ENCODE measurements around the gene UAP1L1. TPM values are rescaled to one million over a fixed set of nuclear protein-coding genes. Genes with fewer than 3 reads are reported as not detected.
A peak's percentile ranks its signal among the peaks of the same experiment; 100 is the strongest.

UAP1L1 gene
- total RNA-seq, 1 experiment from 2014 or later: 6.6 TPM

DNA sequence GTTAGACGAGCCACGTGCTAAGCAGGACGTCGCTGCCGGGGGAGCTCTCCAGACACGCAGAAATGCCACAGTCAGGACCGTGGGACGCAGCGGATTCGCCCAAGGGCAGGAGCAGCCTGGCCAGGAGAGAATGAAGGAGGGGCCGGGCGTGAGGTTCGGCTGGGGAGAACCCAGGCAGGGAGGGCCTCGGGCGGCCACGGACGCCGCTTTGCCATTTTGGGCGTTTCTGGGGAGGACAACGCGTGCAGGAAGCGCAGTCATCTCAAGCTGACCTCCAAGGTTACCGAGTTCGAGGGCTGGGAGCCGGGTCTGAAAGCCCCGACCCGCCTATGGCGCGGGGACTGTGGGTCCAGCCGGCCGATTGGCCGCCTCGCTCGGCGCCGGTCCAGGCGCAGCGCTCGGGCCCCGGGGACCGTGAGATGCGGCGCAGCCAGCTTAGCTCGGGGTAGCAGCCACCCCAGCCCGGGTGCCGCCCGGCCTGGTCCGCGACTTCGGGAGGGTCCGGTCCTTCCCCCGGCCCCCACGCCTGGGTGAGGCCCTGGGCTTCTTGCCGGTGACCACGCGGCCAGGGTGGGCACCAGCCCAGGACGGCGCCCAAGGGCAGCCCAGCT lies 8.7 kb downstream of the UAP1L1 start:
- Histone ChIP-seq H3K18ac (ENCODE audit: insufficient read length, low read depth, low read length) (no peak overlapping the region), H3K9me3 (ENCODE audit: control insufficient read depth, low read depth, low read length) (no peaks in the 10 kb centered on the region), H3K4me2 (ENCODE audit: insufficient read depth, insufficient read length, low read length) (peak overlapping the region; percentile 79), H3K4ac (ENCODE audit: low read depth, low read length) (no peak overlapping the region), H4K20me1 (ENCODE audit: control insufficient read depth, insufficient read depth, insufficient read length) (no peaks in the 10 kb centered on the region), H4K5ac (ENCODE audit: insufficient read length, low read depth, low read length) (no peak overlapping the region), H2BK12ac (ENCODE audit: insufficient read length, low read depth, low read length) (no peak overlapping the region), H2AFZ (ENCODE audit: low read length) (no peak overlapping the region), H3K27me3 (ENCODE audit: insufficient read depth, low read length) (no peaks in the 10 kb centered on the region), H3K79me2 (ENCODE audit: insufficient read depth, low read length) (no peaks in the 10 kb centered on the region), H4K91ac (ENCODE audit: insufficient read length, low read depth, low read length) (no peak overlapping the region), H3K23ac (ENCODE audit: insufficient read length, low read depth, low read length) (no peak overlapping the region), H4K8ac (replicated peaks; ENCODE audit: insufficient read length, low read depth, low read length) (no peak overlapping the region), H2BK15ac (ENCODE audit: low read depth, low read length) (no peak overlapping the region), H3K27ac (ENCODE audit: insufficient read length, low read depth, low read length) (no peak overlapping the region), H2BK20ac (ENCODE audit: low read depth, low read length, poor library complexity, severe bottlenecking) (no peak overlapping the region), H3K14ac (ENCODE audit: insufficient read depth, low read length) (0 out of 2 replicates have a peak overlapping the region, but pooled peaks have one; percentile 19), H3K23me2 (ENCODE audit: insufficient read length, low read depth, low read length, poor library complexity, severe bottlenecking) (peaks cover 12% of the 10 kb centered on the region), H3K79me1 (ENCODE audit: insufficient read depth, low read depth, low read length, poor library complexity, severe bottlenecking) (no peaks in the 10 kb centered on the region), H3K4me1 (ENCODE audit: insufficient read depth, low read length) (no peaks in the 10 kb centered on the region), H3K56ac (ENCODE audit: insufficient read length, low read depth, low read length) (no peak overlapping the region), H2BK5ac (ENCODE audit: insufficient read length, low read length) (no peak overlapping the region), H2BK120ac (ENCODE audit: low read depth, low read length, poor library complexity, severe bottlenecking) (no peak overlapping the region), H3T11ph (ENCODE audit: low read length) (no peak overlapping the region), H3K9ac (ENCODE audit: extremely low read depth, insufficient read length, low read length) (no peak overlapping the region), H2AK5ac (ENCODE audit: insufficient read length, low read length) (no peak overlapping the region)
- H3K9me3 Mint-ChIP-seq: no peaks in the 10 kb centered on the region
- WGBS (ENCODE audit: extremely low coverage, insufficient read length, low lambda C conversion rate): no CpG with 5 or more reads among the region's 58 CpGs
- peaks cover 17 to 21% of the 10 kb centered on the region in 2 experiments for H3K4me1 Mint-ChIP-seq
- H3K36me3 Mint-ChIP-seq (ENCODE audit: insufficient read depth in 1 of 3, low read depth in 3 of 3): peaks cover 0 to 9% (median 4%) of the 10 kb centered on the region in 3 experiments; a peak in 3 of 7 replicates
- H3K27ac Mint-ChIP-seq: no peak overlapping the region
- DNase-seq: no peak
- TF ChIP-seq, protein P1, sequence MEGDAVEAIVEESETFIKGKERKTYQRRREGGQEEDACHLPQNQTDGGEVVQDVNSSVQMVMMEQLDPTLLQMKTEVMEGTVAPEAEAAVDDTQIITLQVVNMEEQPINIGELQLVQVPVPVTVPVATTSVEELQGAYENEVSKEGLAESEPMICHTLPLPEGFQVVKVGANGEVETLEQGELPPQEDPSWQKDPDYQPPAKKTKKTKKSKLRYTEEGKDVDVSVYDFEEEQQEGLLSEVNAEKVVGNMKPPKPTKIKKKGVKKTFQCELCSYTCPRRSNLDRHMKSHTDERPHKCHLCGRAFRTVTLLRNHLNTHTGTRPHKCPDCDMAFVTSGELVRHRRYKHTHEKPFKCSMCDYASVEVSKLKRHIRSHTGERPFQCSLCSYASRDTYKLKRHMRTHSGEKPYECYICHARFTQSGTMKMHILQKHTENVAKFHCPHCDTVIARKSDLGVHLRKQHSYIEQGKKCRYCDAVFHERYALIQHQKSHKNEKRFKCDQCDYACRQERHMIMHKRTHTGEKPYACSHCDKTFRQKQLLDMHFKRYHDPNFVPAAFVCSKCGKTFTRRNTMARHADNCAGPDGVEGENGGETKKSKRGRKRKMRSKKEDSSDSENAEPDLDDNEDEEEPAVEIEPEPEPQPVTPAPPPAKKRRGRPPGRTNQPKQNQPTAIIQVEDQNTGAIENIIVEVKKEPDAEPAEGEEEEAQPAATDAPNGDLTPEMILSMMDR (conservative IDR thresholded peaks at IDR 0.05): no peak
- peak overlapping the region; percentile 74 to 93 for H3K4me3 Mint-ChIP-seq
- peaks cover 10% of the 10 kb centered on the region for H3K27me3 Mint-ChIP-seq (ENCODE audit: low read depth)

Measured in H9 (cell line).